Astrocyte (in vitro differentiated cells and primary cell): ENCODE results near the gene ENTPD2.

Experiments used
- CTCF ChIP-seq: IDR thresholded peaks from 2 replicates; pipeline ENCODE4 v1.5.1; 2011; ENCODE audit warnings: low read depth, mild to moderate bottlenecking, inconsistent platforms, low read length, moderate library complexity; ENCODE audit not compliant: insufficient read depth
- EZH2 ChIP-seq: IDR thresholded peaks from 2 replicates; pipeline ENCODE4 v1.6.1; 2012; ENCODE audit warnings: mild to moderate bottlenecking, low read length, inconsistent platforms; ENCODE audit not compliant: insufficient read depth

- TF ChIP-seq CTCF (no peak), EZH2 (peak; percentile 32)
Measured at GRCh38 chr9:137027369-137028262, 26.2 kb downstream of the ENTPD2 start, which contains the start of gene ABCA2.
